Caco-2 (cell line): Measurements from ENCODE around the gene TNPO3. TPM values are rescaled to one million over a fixed set of nuclear protein-coding genes. Genes with fewer than 3 reads are reported as not detected.

Source experiments
- BruUV-seq: library from RNA; stranded (reverse); fragments of 400-500 nt; replicated peaks from 2 replicates; lab custom pipeline; 2021; lab: Mats Ljungman, UMichigan
- CTCF ChIA-PET: fragments of 300-600 bp; sonication (Branson Sonifier 250); formaldehyde crosslinking; loops from one replicate; lab custom pipeline; 2022; ENCODE audit warnings: antibody characterized with exemption; lab: Charles Lee
- POLR2A ChIA-PET: fragments of 300-600 bp; sonication (Branson Sonifier 250); formaldehyde crosslinking; loops from one replicate; lab custom pipeline; 2022; ENCODE audit warnings: antibody characterized with exemption; lab: Charles Lee
- DNase-seq, 2 experiments: peaks; one replicate each; pipeline versions ENCODE4 v3.0.0 to v3.0.0-alpha.2; 2020 to 2022
- H3K27me3 ChIP-seq: replicated peaks from 2 replicates; pipeline ENCODE4 v1.6.0; 2011; ENCODE audit warnings: low read length; ENCODE audit not compliant: control insufficient read depth, insufficient read depth
- H3K36me3 ChIP-seq: 2 replicates; pipeline ENCODE4 v1.5.1; 2011; ENCODE audit warnings: low read length; ENCODE audit not compliant: control insufficient read depth, insufficient read depth
- H3K4me1 ChIP-seq: fragments of 250-450 bp; sonication (Bioruptor Pico); 2 replicates; pipeline ENCODE4 v1.5.1; 2020; ENCODE audit warnings: mild to moderate bottlenecking
- H3K4me3 ChIP-seq: 2 replicates; pipeline ENCODE4 v1.5.1; 2011; ENCODE audit warnings: low read depth, mild to moderate bottlenecking, control low read depth, low read length
- H3K9me3 ChIP-seq: fragments of 250-450 bp; sonication (Bioruptor Pico); 2 replicates; pipeline ENCODE4 v1.5.1; 2020; ENCODE audit warnings: mild to moderate bottlenecking, moderate library complexity
- H3K27ac Mint-ChIP-seq: one replicate; pipeline ENCODE4 v1.8.0; 2022; ENCODE audit warnings: mixed read lengths; ENCODE audit not compliant: unreplicated experiment
- H3K27me3 Mint-ChIP-seq: one replicate; pipeline ENCODE4 v1.8.0; 2022; ENCODE audit warnings: mixed read lengths; ENCODE audit not compliant: insufficient read depth, unreplicated experiment
- H3K36me3 Mint-ChIP-seq: one replicate; pipeline ENCODE4 v1.8.0; 2022; ENCODE audit warnings: mild to moderate bottlenecking, mixed read lengths; ENCODE audit not compliant: insufficient read depth, unreplicated experiment
- H3K4me1 Mint-ChIP-seq: one replicate; pipeline ENCODE4 v1.8.0; 2022; ENCODE audit warnings: low read depth, mixed read lengths; ENCODE audit not compliant: unreplicated experiment
- H3K4me3 Mint-ChIP-seq: one replicate; pipeline ENCODE4 v1.8.0; 2022; ENCODE audit warnings: mild to moderate bottlenecking, moderate library complexity, mixed read lengths; ENCODE audit not compliant: unreplicated experiment
- H3K9me3 Mint-ChIP-seq: one replicate; pipeline ENCODE4 v1.8.0; 2022; ENCODE audit warnings: mixed read lengths; ENCODE audit not compliant: unreplicated experiment
- intact Hi-C: fragments of 100-400 bp; cut with micrococcal nuclease; formaldehyde crosslinking; loops from one replicate; pipeline ENCODE4 v1.10.0; 2022; ENCODE audit not compliant: unreplicated experiment
- total RNA-seq: library from RNA; stranded (reverse); gene quantifications from 2 replicates; pipeline ENCODE4 v1.2.3, GENCODE V29; 2022
- TF ChIP-seq, protein P1 (sequence below), 2 experiments: fragments of 200-600 bp in 1 of 2; IDR thresholded peaks; 1 replicate in 1 of 2; 2 replicates in 1 of 2; pipeline versions ENCODE4 v1.5.1 to v1.8.0; 2011 to 2022; ENCODE audit warnings: antibody characterized with exemption in 1 of 2, control low read depth in 1 of 2, inconsistent platforms in 1 of 2, low read depth in 1 of 2, low read length in 1 of 2, mild to moderate bottlenecking in 1 of 2, moderate library complexity in 1 of 2; ENCODE audit not compliant: insufficient read depth in 1 of 2, severe bottlenecking in 1 of 2, unreplicated experiment in 1 of 2

The TNPO3 gene
- total RNA-seq, 1 experiment from 2014 or later: 59.8 TPM

DNA sequence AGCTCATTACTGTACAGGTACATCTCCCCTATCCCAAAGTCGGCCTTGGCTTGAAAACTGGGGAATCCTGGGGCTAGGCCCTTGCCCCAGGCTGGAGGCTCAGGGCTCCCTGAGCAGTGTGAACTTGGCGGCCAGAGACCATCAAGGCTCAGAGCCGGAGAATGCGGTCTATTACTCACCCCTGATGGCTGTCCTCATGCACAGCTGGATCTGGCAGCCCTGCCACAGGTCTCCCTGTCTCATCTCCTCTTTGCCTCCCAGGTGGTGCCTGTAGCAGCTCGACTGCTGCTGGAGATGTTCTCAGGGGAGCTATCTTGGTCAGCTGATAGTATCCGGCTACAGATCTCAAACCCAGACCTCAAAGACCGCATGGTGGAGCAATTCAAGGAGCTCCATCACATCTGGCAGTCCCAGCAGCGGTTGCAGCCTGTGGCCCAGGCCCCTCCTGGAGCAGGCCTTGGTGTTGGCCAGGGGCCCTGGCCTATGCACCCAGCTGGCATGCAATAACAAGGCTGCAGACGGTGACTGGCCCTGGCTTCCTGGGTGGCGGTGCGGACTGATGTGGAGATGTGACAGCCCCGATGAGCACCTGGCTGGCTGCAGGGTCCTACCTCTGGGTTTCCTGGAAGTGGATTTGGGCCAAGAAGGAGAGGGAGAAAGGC, 106.5 kb downstream of the TNPO3 start:
- ChIA-PET POLR2A (no interaction called here), CTCF (interaction anchor here (1.4 kb wide), 1 partner anchor 143 kb away, joined by 7 read pairs; no protein-coding TSS in a partner anchor)
- H3K9me3 Mint-ChIP-seq: no peaks in the 10 kb centered on the region
- intact Hi-C loops: loop anchor here (5.0 kb wide), 1 partner anchor 46 kb away; no protein-coding TSS in a partner anchor
- no peak overlapping the region for H3K27ac Mint-ChIP-seq
- H3K27me3 Mint-ChIP-seq: no peaks in the 10 kb centered on the region
- no TSS peak for BruUV-seq
- H3K4me1 Mint-ChIP-seq: no peaks in the 10 kb centered on the region
- Histone ChIP-seq H3K27me3 (no peaks in the 10 kb centered on the region), H3K4me3 (no peak overlapping the region), H3K9me3 (no peaks in the 10 kb centered on the region), H3K36me3 (no peaks in the 10 kb centered on the region), H3K4me1 (no peaks in the 10 kb centered on the region)
- no peak overlapping the region for H3K4me3 Mint-ChIP-seq
- H3K36me3 Mint-ChIP-seq: peaks cover 34% of the 10 kb centered on the region
- DNase-seq: no peak
- TF ChIP-seq, protein P1, sequence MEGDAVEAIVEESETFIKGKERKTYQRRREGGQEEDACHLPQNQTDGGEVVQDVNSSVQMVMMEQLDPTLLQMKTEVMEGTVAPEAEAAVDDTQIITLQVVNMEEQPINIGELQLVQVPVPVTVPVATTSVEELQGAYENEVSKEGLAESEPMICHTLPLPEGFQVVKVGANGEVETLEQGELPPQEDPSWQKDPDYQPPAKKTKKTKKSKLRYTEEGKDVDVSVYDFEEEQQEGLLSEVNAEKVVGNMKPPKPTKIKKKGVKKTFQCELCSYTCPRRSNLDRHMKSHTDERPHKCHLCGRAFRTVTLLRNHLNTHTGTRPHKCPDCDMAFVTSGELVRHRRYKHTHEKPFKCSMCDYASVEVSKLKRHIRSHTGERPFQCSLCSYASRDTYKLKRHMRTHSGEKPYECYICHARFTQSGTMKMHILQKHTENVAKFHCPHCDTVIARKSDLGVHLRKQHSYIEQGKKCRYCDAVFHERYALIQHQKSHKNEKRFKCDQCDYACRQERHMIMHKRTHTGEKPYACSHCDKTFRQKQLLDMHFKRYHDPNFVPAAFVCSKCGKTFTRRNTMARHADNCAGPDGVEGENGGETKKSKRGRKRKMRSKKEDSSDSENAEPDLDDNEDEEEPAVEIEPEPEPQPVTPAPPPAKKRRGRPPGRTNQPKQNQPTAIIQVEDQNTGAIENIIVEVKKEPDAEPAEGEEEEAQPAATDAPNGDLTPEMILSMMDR (IDR thresholded peaks at IDR 0.05; ENCODE audit: insufficient read depth in 1 of 2, low read depth in 1 of 2, low read length in 1 of 2, severe bottlenecking in 1 of 2, unreplicated experiment in 1 of 2): no peak

DNA sequence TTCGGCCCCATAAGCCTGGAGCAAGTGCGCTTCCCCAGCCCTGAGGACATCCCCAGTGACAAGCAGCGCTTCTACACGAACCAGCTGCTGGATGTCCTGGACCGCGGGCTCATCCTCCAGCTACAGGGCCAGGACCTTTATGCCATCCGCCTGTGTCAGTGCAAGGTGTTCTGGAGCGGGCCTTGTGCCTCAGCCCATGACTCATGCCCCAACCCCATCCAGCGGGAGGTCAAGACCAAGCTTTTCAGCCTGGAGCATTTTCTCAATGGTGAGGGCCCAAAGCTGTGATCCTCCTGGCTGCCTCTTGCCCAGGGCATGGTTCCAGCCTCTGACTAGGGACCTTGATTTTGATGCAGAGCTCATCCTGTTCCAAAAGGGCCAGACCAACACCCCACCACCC, 107.1 kb downstream of the TNPO3 start:
- intact Hi-C loops: loop anchor here (5.0 kb wide), 1 partner anchor 46 kb away; no protein-coding TSS in a partner anchor
- Histone ChIP-seq H3K27me3 (no peaks in the 10 kb centered on the region), H3K4me1 (no peaks in the 10 kb centered on the region), H3K36me3 (no peaks in the 10 kb centered on the region), H3K9me3 (no peaks in the 10 kb centered on the region), H3K4me3 (no peak overlapping the region)
- no peak for DNase-seq
- ChIA-PET CTCF (interaction anchor here (0.6 to 1.4 kb wide), 3 partner anchors 37 to 144 kb away, joined by 3 to 7 read pairs (median 3); partner anchors contain the start of gene KCP), POLR2A (no interaction called here)
- TF ChIP-seq, protein P1 (IDR thresholded peaks at IDR 0.05; ENCODE audit: insufficient read depth in 1 of 2, low read depth in 1 of 2, low read length in 1 of 2, severe bottlenecking in 1 of 2, unreplicated experiment in 1 of 2): no peak
- no peak overlapping the region for H3K4me3 Mint-ChIP-seq
- H3K27ac Mint-ChIP-seq: no peak overlapping the region
- no peaks in the 10 kb centered on the region for H3K9me3 Mint-ChIP-seq
- no peaks in the 10 kb centered on the region for H3K27me3 Mint-ChIP-seq
- H3K4me1 Mint-ChIP-seq: no peaks in the 10 kb centered on the region
- peaks cover 28% of the 10 kb centered on the region for H3K36me3 Mint-ChIP-seq
- no TSS peak for BruUV-seq

DNA sequence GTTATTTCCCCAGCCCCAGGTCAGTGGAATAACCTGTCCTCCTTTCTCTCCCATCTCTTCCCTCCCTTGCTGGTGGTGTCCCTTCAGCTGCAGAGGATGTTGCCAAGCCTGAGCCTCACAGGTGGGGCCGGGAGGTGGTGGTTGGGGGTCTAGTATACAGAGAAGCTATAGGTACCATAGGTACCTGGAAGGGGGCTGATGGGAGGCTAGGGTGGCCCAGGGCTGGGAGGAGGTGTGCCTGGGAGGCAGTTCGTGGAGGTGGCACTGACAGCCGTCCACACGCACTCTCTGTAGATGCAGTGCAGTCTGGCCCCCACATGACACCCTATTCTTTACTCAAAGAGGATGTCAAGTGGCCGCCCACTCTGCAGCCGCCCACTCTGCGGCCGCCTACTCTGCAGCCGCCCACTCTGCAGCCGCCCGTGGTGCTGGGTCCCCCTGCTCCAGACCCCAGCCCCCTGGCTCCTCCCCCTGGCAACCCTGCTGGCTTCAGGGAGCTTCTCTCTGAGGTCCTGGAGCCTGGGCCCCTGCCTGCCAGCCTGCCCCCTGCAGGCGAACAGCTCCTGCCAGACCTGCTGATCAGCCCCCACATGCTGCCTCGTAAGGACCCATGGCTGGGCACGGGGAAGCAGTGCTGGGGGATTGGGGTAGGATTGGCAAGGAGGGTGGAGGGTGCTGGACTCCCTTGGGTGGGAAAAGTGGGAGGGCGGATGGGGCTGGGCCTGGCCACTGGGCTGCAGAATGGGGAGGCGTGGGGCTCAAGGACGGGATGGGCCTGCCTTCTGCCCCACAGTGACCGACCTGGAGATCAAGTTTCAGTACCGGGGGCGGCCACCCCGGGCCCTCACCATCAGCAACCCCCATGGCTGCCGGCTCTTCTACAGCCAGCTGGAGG, 107.7 kb downstream of the TNPO3 start:
- POLR2A ChIA-PET: no interaction called here
- Mint-ChIP-seq H3K36me3 (peaks cover 22% of the 10 kb centered on the region), H3K9me3 (no peaks in the 10 kb centered on the region), H3K4me1 (no peaks in the 10 kb centered on the region), H3K4me3 (no peak overlapping the region), H3K27ac (no peak overlapping the region), H3K27me3 (no peaks in the 10 kb centered on the region)
- Histone ChIP-seq H3K9me3 (no peaks in the 10 kb centered on the region), H3K36me3 (no peaks in the 10 kb centered on the region), H3K27me3 (no peaks in the 10 kb centered on the region), H3K4me3 (no peak overlapping the region), H3K4me1 (no peaks in the 10 kb centered on the region)
- intact Hi-C loops: loop anchor here (5.0 kb wide), 1 partner anchor 45 kb away; no protein-coding TSS in a partner anchor
- no peak for DNase-seq
- BruUV-seq: no TSS peak
- TF ChIP-seq, protein P1 (IDR thresholded peaks at IDR 0.05; ENCODE audit: insufficient read depth in 1 of 2, low read depth in 1 of 2, low read length in 1 of 2, severe bottlenecking in 1 of 2, unreplicated experiment in 1 of 2): peak; percentile 17 to 27
- CTCF ChIA-PET: interaction anchor here (0.6 to 1.4 kb wide), 3 partner anchors 37 to 144 kb away, joined by 3 to 7 read pairs (median 3); partner anchors contain the start of gene KCP
